HepG2 (cell line): ENCODE results near the gene CAP2. TPM values are rescaled to one million over a fixed set of nuclear protein-coding genes. Genes with fewer than 3 reads are reported as not detected.
A peak's percentile ranks its signal among the peaks of the same experiment; 100 is the strongest.

Experiments
- BRD4 ChIP-seq: sonication (generic); formaldehyde crosslinking; IDR thresholded peaks from 2 replicates; pipeline ENCODE4 v1.4.0; 2020; ENCODE audit warnings: missing genetic modification reagents
- EP300 ChIP-seq, 3 experiments: sonication (generic) in 1 of 3; formaldehyde crosslinking in 1 of 3; IDR thresholded peaks; 2 replicates each; pipeline versions ENCODE4 v1.5.1 to v1.6.1; 2011 to 2020; ENCODE audit warnings: low read depth in 2 of 3, low read length in 2 of 3, borderline replicate concordance in 1 of 3, improper control_type of control experiment in 1 of 3, mild to moderate bottlenecking in 1 of 3, missing genetic modification reagents in 1 of 3, moderate library complexity in 1 of 3
- MIER2 ChIP-seq: IDR thresholded peaks from 2 replicates; pipeline ENCODE4 v1.6.1; 2016; ENCODE audit warnings: missing biosample characterization, missing genetic modification reagents
- MTA1 ChIP-seq: sonication (generic); formaldehyde crosslinking; IDR thresholded peaks from 2 replicates; pipeline ENCODE4 v1.4.0; 2020; ENCODE audit warnings: missing genetic modification reagents, mild to moderate bottlenecking, borderline replicate concordance
- PATZ1 ChIP-seq: sonication (generic); formaldehyde crosslinking; IDR thresholded peaks from 2 replicates; pipeline ENCODE4 v1.4.0; 2020; ENCODE audit warnings: missing genetic modification reagents
- RAD21 ChIP-seq: fragments of 450-650 bp; formaldehyde crosslinking; IDR thresholded peaks from 2 replicates; pipeline ENCODE4 v1.5.0; 2020; ENCODE audit warnings: mild to moderate bottlenecking
- RFX5 ChIP-seq: IDR thresholded peaks from 2 replicates; pipeline ENCODE4 v1.6.1; 2011; ENCODE audit warnings: low read depth, low read length, improper control_type of control experiment
- SP1 ChIP-seq, 2 experiments: fragments of 450-650 bp in 1 of 2; sonication (generic) in 1 of 2; formaldehyde crosslinking in 1 of 2; IDR thresholded peaks; 2 replicates each; pipeline versions ENCODE4 v1.4.0 to v1.6.1; 2016 to 2020; ENCODE audit warnings: missing genetic modification reagents in 1 of 2
- ZNF225 ChIP-seq: sonication (generic); formaldehyde crosslinking; IDR thresholded peaks from 2 replicates; pipeline ENCODE4 v1.4.0; 2020; ENCODE audit warnings: mild to moderate bottlenecking, missing genetic modification reagents
- ZNF263 ChIP-seq: sonication (generic); formaldehyde crosslinking; IDR thresholded peaks from 2 replicates; pipeline ENCODE4 v1.4.0; 2020; ENCODE audit warnings: missing genetic modification reagents
- ZNF414 ChIP-seq: sonication (generic); formaldehyde crosslinking; IDR thresholded peaks from 2 replicates; pipeline ENCODE4 v1.5.0; 2020; ENCODE audit warnings: missing genetic modification reagents
- ZNF710 ChIP-seq: sonication (generic); formaldehyde crosslinking; IDR thresholded peaks from 2 replicates; pipeline ENCODE4 v1.5.0; 2020; ENCODE audit warnings: mild to moderate bottlenecking, missing genetic modification reagents, borderline replicate concordance
- polyA plus RNA-seq, 8 experiments: library from polyadenylated mRNA; depleted of rRNA in 3 of 8; stranded (reverse) in 7 of 8; unstranded in 1 of 8; fragments of >200 nt; fragmentation: Illumina TruSeq in 4 of 8; extraction: Trizol in 4 of 8; gene quantifications; 2 replicates each; pipeline versions ENCODE4 v1.2.1 to v1.2.3, GENCODE V29; 2011 to 2016; ENCODE audit warnings: low read depth in 4 of 8, missing spikeins in 1 of 8, mixed read lengths in 1 of 8; ENCODE audit not compliant: insufficient read depth in 1 of 8
- total RNA-seq, 5 experiments: library from RNA; depleted of rRNA; stranded (reverse); fragments of >200 nt; fragmentation: Illumina TruSeq; extraction: Trizol; gene quantifications; 2 replicates each; pipeline ENCODE4 v1.2.3, GENCODE V29; 2016; ENCODE audit warnings: low read depth in 1 of 5
- TF ChIP-seq, protein P1 (sequence below), 2 experiments: fragments of 450-650 bp in 1 of 2; sonication (generic) in 1 of 2; formaldehyde crosslinking in 1 of 2; IDR thresholded peaks; 2 replicates each; pipeline versions ENCODE4 v1.6.1 to v1.8.0; 2016 to 2022; ENCODE audit warnings: antibody characterized with exemption in 1 of 2, mild to moderate bottlenecking in 1 of 2, missing genetic modification reagents in 1 of 2

Gene CAP2
- total and polyA plus RNA-seq, 2 of the 13 experiments (the other 11 are each of a cell fraction or from before 2014, with no cell fraction given): 7.9 to 53.1 TPM

- TF ChIP-seq ZNF414 (CRISPR knock-in tag): peak; percentile 95
- peak; percentile 41; the same call in 1 of the 2 replicates for TF ChIP-seq ZNF710 (CRISPR knock-in tag)
- TF ChIP-seq BRD4 (CRISPR knock-in tag): peak; percentile 53; the same call in 1 of the 2 replicates
- peak; percentile 96 for TF ChIP-seq PATZ1 (CRISPR knock-in tag)
- TF ChIP-seq SP1 (IDR thresholded peaks at IDR 0.05): no peak
- TF ChIP-seq SP1 (CRISPR knock-in tag; IDR thresholded peaks at IDR 0.05): peak; percentile 84
- no peak for TF ChIP-seq ZNF225 (CRISPR knock-in tag)
- TF ChIP-seq, protein P1, sequence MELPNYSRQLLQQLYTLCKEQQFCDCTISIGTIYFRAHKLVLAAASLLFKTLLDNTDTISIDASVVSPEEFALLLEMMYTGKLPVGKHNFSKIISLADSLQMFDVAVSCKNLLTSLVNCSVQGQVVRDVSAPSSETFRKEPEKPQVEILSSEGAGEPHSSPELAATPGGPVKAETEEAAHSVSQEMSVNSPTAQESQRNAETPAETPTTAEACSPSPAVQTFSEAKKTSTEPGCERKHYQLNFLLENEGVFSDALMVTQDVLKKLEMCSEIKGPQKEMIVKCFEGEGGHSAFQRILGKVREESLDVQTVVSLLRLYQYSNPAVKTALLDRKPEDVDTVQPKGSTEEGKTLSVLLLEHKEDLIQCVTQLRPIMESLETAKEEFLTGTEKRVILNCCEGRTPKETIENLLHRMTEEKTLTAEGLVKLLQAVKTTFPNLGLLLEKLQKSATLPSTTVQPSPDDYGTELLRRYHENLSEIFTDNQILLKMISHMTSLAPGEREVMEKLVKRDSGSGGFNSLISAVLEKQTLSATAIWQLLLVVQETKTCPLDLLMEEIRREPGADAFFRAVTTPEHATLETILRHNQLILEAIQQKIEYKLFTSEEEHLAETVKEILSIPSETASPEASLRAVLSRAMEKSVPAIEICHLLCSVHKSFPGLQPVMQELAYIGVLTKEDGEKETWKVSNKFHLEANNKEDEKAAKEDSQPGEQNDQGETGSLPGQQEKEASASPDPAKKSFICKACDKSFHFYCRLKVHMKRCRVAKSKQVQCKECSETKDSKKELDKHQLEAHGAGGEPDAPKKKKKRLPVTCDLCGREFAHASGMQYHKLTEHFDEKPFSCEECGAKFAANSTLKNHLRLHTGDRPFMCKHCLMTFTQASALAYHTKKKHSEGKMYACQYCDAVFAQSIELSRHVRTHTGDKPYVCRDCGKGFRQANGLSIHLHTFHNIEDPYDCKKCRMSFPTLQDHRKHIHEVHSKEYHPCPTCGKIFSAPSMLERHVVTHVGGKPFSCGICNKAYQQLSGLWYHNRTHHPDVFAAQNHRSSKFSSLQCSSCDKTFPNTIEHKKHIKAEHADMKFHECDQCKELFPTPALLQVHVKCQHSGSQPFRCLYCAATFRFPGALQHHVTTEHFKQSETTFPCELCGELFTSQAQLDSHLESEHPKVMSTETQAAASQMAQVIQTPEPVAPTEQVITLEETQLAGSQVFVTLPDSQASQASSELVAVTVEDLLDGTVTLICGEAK (IDR thresholded peaks at IDR 0.05): peak; percentile 77
- TF ChIP-seq, protein P1 (CRISPR knock-in tag; IDR thresholded peaks at IDR 0.05): no peak; the same call in 1 of the 2 replicates
- TF ChIP-seq MTA1 (CRISPR knock-in tag): peak; percentile 58; the same call in 1 of the 2 replicates
- TF ChIP-seq MIER2: peak; percentile 52; the same call in 1 of the 2 replicates
- no peak for TF ChIP-seq ZNF263 (CRISPR knock-in tag)
- TF ChIP-seq RFX5: peak; percentile 84
- peak; percentile 10; the same call in 1 of the 2 replicates for TF ChIP-seq RAD21
- peak in 1 of 2 experiments; percentile 62; a peak in 2 of 4 replicates for TF ChIP-seq EP300 (IDR thresholded peaks at IDR 0.05; ENCODE audit: low read depth in 2 of 2, low read length in 2 of 2)
- TF ChIP-seq EP300 (CRISPR knock-in tag; IDR thresholded peaks at IDR 0.05; ENCODE audit: borderline replicate concordance): no peak
These were observed 206.6 kb downstream of the CAP2 start, which contains the start of gene FAM8A1 (continued) for GRCh38 chr6:17599877-17600526.
